IPS-NIHi11 (cell line): ENCODE results near the gene CBX8.

ENCODE experiments used
- DNase-seq: peaks from one replicate; pipeline ENCODE4 v3.0.0; 2012; ENCODE audit warnings: mixed read lengths, low spot score

Gene CBX8

GRCh38 chr17:79792984-79793923 is 3.6 kb downstream of the CBX8 start:
- DNase-seq, result no peak

GRCh38 chr17:79792341-79792871 is 4.5 kb downstream of the CBX8 start:
- DNase-seq, result no peak

- no peak for DNase-seq
Measured at GRCh38 chr17:79791735-79792161, 5.1 kb downstream of the CBX8 start.

GRCh38 chr17:79790805-79791734 is 5.8 kb downstream of the CBX8 start:
- no peak for DNase-seq

GRCh38 chr17:79789943-79790804 is 6.7 kb downstream of the CBX8 start:
- peak; percentile 88 for DNase-seq

- DNase-seq, result peak; percentile 80
Measured at GRCh38 chr17:79788989-79789942, 7.6 kb downstream of the CBX8 start.

GRCh38 chr17:79788455-79788854 is 8.4 kb downstream of the CBX8 start:
- DNase-seq, result no peak

GRCh38 chr17:79786930-79787643 is 9.8 kb downstream of the CBX8 start:
- no peak for DNase-seq

- no peak for DNase-seq
Measured at GRCh38 chr17:79785900-79786810, 10.7 kb downstream of the CBX8 start.

- DNase-seq, result no peak
Measured at GRCh38 chr17:79785017-79785899, 11.6 kb downstream of the CBX8 start.

GRCh38 chr17:79784353-79785016 is 12.4 kb downstream of the CBX8 start:
- no peak for DNase-seq

- no peak for DNase-seq
Measured at GRCh38 chr17:79783891-79784290, 13.0 kb downstream of the CBX8 start.

- no peak for DNase-seq
Measured at GRCh38 chr17:79781736-79782575, 14.9 kb downstream of the CBX8 start.

GRCh38 chr17:79781012-79781650 is 15.7 kb downstream of the CBX8 start:
- no peak for DNase-seq

- no peak for DNase-seq
Measured at GRCh38 chr17:79779661-79780365, 17.1 kb downstream of the CBX8 start.
